Kidney (tissue), 14 donors: ENCODE data around the gene PXDC1. TPM values are rescaled to one million over a fixed set of nuclear protein-coding genes. Genes with fewer than 3 reads are reported as not detected.

Source experiments
- DNase-seq, 5 donors: peaks; one replicate each; pipeline ENCODE4 v3.0.0-alpha.2; 2013 to 2020
- FAIRE-seq: peaks from 2 replicates; lab custom pipeline; 2012; peaks lifted over from hg19 to GRCh38; lab: Jason Lieb, UNC
- H3K27ac ChIP-seq, 2 donors: one replicate each; pipeline ENCODE4 v1.7.0; 2013; ENCODE audit warnings: low read depth in 2 of 2, low read length in 2 of 2, inconsistent platforms in 1 of 2
- H3K27me3 ChIP-seq: one replicate; pipeline ENCODE4 v1.7.1; 2013; ENCODE audit warnings: low read length, inconsistent platforms; ENCODE audit not compliant: control insufficient read depth, insufficient read depth
- H3K36me3 ChIP-seq, 3 donors: one replicate each; pipeline versions ENCODE4 v1.7.0 to v1.7.1; 2013; ENCODE audit warnings: low read length in 3 of 3, control low read depth in 1 of 3, inconsistent platforms in 1 of 3; ENCODE audit not compliant: insufficient read depth in 3 of 3, control insufficient read depth in 2 of 3
- H3K4me1 ChIP-seq, 3 donors: one replicate each; pipeline versions ENCODE4 v1.7.0 to v1.7.1; 2013; ENCODE audit warnings: low read length in 3 of 3, inconsistent platforms in 1 of 3, low read depth in 1 of 3; ENCODE audit not compliant: control insufficient read depth in 2 of 3, insufficient read depth in 2 of 3
- H3K4me3 ChIP-seq, 3 donors: one replicate each; pipeline versions ENCODE4 v1.7.0 to v1.8.1; 2013; ENCODE audit warnings: low read length in 3 of 3, control low read depth in 1 of 3, inconsistent platforms in 1 of 3
- H3K9ac ChIP-seq, 3 donors: one replicate each; pipeline versions ENCODE4 v1.7.0 to v1.7.1; 2013; ENCODE audit warnings: low read length in 3 of 3, control low read depth in 1 of 3, inconsistent platforms in 1 of 3
- H3K9me3 ChIP-seq, 3 donors: one replicate each; pipeline versions ENCODE4 v1.7.0 to v1.7.1; 2013; ENCODE audit warnings: low read length in 3 of 3, control low read depth in 1 of 3, inconsistent platforms in 1 of 3; ENCODE audit not compliant: control insufficient read depth in 2 of 3, insufficient read depth in 1 of 3
- CTCF ChIP-seq: IDR thresholded peaks from 3 replicates; pipeline ENCODE4 v1.5.1; 2012; ENCODE audit warnings: mild to moderate bottlenecking, moderate library complexity, borderline replicate concordance; ENCODE audit not compliant: insufficient read depth; ENCODE audit errors: extremely low read depth
- intact Hi-C: fragments of 100-400 bp; cut with DNase I; formaldehyde crosslinking; loops from one replicate; pipeline ENCODE4 v1.11.1; 2022
- polyA plus RNA-seq: library from polyadenylated mRNA; stranded (reverse); fragments of 350-450 nt; fragmentation: Illumina TruSeq; extraction: RNeasy Lipid Tissue Mini Kit (QIAGEN cat#74804); gene quantifications from one replicate; pipeline ENCODE4 v1.2.3, GENCODE V29; 2014; ENCODE audit warnings: low read depth, low replicate concordance; ENCODE audit not compliant: insufficient read depth
- total RNA-seq: library from RNA; stranded (reverse); fragmentation: NEBNext Ultra II Directional; extraction: Animal tissue kit (Norgen Biotek cat#: 25700); gene quantifications from one replicate; pipeline ENCODE4 v1.2.1, GENCODE V29; 2021
- donor health status: control.
- donor health status: control.
- donor health status: control.
- donor health status: control.
- donor health status: control.
- donor health status: DM: yes; HTN: yes; CAD: no.
- donor health status: Normal renal cell carcinoma (clear cell type).

PXDC1 gene
- total and polyA plus RNA-seq, 2 donors from 2014 or later: 28.9 to 35.0 TPM

DNA sequence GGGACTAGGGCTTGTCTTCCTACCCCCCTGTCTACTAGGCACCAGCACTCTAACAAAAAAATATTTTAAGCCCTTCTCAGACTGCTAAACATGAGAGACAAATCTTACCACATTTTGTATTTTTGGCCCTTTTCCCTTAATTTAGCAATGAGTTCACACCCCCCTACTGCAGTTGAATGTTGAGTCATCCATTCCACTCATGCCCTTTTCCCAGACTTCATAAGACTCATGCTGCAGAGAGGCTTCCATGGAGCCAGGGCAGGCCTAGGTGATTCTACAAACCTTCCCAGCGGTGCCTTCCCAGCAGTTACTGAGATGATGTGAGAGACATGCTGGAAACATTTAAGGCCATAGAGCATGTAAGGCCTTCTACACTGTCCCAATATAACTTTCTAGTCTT, 53.9 kb downstream of the PXDC1 start:
- Histone ChIP-seq H3K27me3 (no peaks in the 10 kb centered on the region), H3K9me3 (no peaks in the 10 kb centered on the region), H3K4me3 (no peak overlapping the region), H3K36me3 (no peaks in the 10 kb centered on the region), H3K27ac (no peak overlapping the region), H3K4me1 (no peaks in the 10 kb centered on the region), H3K9ac (no peak overlapping the region)
- TF ChIP-seq CTCF: no peak
- FAIRE-seq (no peak), DNase-seq (no peak)
- intact Hi-C loops: no loop called here

DNA sequence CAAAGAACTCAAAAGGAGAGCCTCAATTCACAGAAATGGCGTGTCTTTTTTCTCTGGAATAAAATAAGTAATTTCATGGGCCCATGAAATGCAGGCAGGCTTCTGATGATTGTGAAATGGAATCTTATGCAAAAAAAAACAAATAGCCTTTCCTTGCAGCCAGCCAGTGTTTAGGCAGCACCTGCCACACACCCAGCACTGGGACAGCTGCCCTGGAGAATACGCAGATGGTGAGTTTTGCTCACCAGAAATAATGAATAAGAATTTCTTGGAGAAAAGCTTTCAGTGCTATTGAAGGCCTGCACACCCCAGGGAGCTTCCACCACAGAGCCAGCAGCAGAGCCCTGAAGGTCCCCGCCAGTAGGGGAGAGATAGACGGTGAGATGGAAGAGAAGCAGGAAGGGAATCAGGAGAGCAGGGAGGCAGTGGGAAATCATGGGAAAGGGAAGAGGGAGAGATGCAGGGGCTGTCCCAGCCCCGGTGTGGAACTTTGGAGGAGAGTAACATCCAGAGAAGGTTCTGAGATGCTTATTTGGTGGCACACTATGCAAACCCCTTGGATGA, 54.9 kb downstream of the PXDC1 start:
- Histone ChIP-seq H3K27ac (no peak overlapping the region), H3K36me3 (no peaks in the 10 kb centered on the region), H3K27me3 (no peaks in the 10 kb centered on the region), H3K4me1 (no peaks in the 10 kb centered on the region), H3K4me3 (no peak overlapping the region), H3K9ac (no peak overlapping the region), H3K9me3 (no peaks in the 10 kb centered on the region)
- TF ChIP-seq CTCF: no peak
- no peak for DNase-seq
- intact Hi-C loops: no loop called here
- FAIRE-seq: no peak

DNA sequence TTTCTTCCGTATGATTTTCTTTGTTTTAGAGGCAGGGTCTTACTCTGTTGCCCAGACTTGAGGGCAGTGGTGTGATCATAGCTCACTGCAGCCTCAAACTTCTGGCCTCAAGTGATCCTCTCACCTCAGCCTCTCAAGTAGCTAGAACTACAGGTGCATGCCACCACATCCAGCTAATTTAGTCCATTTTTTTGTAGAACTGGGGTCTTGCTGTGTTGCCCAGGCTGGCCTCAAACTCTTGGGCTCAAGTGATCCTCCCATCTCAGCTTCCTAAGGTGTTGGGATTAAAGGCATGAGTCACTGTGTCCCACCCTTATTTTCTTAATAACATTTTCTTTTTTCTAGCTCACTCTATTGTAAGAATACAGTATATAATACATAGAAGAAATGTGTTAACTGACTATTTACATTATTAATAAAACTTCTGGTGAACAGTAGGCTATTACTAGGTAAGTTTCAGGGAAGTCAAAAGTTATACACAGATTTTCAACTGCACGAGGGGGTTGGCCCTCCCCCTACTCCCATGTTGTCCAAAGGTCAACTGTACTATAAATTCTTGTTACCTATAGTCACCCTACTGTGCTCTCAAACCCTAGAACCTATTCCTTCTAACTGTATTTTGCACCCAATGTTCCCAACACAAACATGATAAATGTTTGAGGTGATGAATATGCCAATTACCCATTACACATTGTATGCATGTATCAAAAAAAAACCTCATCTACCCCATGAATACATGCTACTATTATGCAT, 56.3 kb downstream of the PXDC1 start:
- no peak for TF ChIP-seq CTCF
- FAIRE-seq (no peak), DNase-seq (no peak)
- intact Hi-C loops: no loop called here
- Histone ChIP-seq H3K9ac (no peak overlapping the region), H3K27ac (no peak overlapping the region), H3K36me3 (no peaks in the 10 kb centered on the region), H3K4me1 (no peaks in the 10 kb centered on the region), H3K4me3 (no peak overlapping the region), H3K9me3 (no peaks in the 10 kb centered on the region), H3K27me3 (no peaks in the 10 kb centered on the region)
